AG08396 (cell line): ENCODE measurements around the gene ALG12.
A peak's percentile ranks its signal among the peaks of the same experiment; 100 is the strongest.

Experiments
- DNase-seq: peaks from one replicate; pipeline ENCODE4 v3.0.0; 2012; ENCODE audit warnings: low spot score, mixed read lengths

The ALG12 gene

GRCh38 chr22:49887064-49887451, 31.2 kb downstream of the ALG12 start:
- DNase-seq: no peak

GRCh38 chr22:49886346-49887063, 31.7 kb downstream of the ALG12 start:
- DNase-seq: no peak

GRCh38 chr22:49885881-49886280, 32.4 kb downstream of the ALG12 start:
- no peak for DNase-seq

GRCh38 chr22:49885281-49885680, 33.0 kb downstream of the ALG12 start:
- no peak for DNase-seq

GRCh38 chr22:49884503-49885260, 33.6 kb downstream of the ALG12 start:
- no peak for DNase-seq

GRCh38 chr22:49884075-49884474, 34.2 kb downstream of the ALG12 start:
- no peak for DNase-seq

GRCh38 chr22:49883294-49883640, 35.0 kb downstream of the ALG12 start:
- peak; percentile 45 for DNase-seq

GRCh38 chr22:49882519-49883293, 35.5 kb downstream of the ALG12 start:
- peak; percentile 33 for DNase-seq

- DNase-seq: no peak
Observed at GRCh38 chr22:49881856-49882255, 36.4 kb downstream of the ALG12 start.

- DNase-seq: no peak
Observed at GRCh38 chr22:49880281-49880680, 38.0 kb downstream of the ALG12 start.

- DNase-seq: no peak
Observed at GRCh38 chr22:49879871-49880270, 38.4 kb downstream of the ALG12 start.

- DNase-seq: no peak
Observed at GRCh38 chr22:49878206-49878605, 40.0 kb downstream of the ALG12 start.

- DNase-seq: no peak
Observed at GRCh38 chr22:49877642-49878041, 40.6 kb downstream of the ALG12 start.

GRCh38 chr22:49873228-49873940, 44.9 kb downstream of the ALG12 start:
- DNase-seq: no peak

- no peak for DNase-seq
Observed at GRCh38 chr22:49872347-49872746, 45.9 kb downstream of the ALG12 start.

- no peak for DNase-seq
Observed at GRCh38 chr22:49871482-49871881, 46.8 kb downstream of the ALG12 start.

- no peak for DNase-seq
Observed at GRCh38 chr22:49869845-49870712, 48.2 kb downstream of the ALG12 start.

GRCh38 chr22:49869086-49869830, 49.0 kb downstream of the ALG12 start:
- no peak for DNase-seq

- DNase-seq: no peak
Observed at GRCh38 chr22:49867303-49868265, 50.7 kb downstream of the ALG12 start.
